Ectodermal cell (in vitro differentiated cells): ENCODE data around the gene PIK3CD.

ENCODE experiments used
- H3K27ac ChIP-seq: 2 replicates; pipeline ENCODE4 v1.7.0; 2013; ENCODE audit warnings: mild to moderate bottlenecking, low read depth, low read length; ENCODE audit not compliant: insufficient read depth, poor library complexity, severe bottlenecking
- H3K27me3 ChIP-seq: 2 replicates; pipeline ENCODE4 v1.7.0; 2013; ENCODE audit warnings: mild to moderate bottlenecking, low read length; ENCODE audit not compliant: insufficient read depth, control insufficient read depth, poor library complexity, severe bottlenecking
- H3K36me3 ChIP-seq: one replicate; pipeline ENCODE4 v1.7.0; 2013; ENCODE audit warnings: low read length; ENCODE audit not compliant: control insufficient read depth, insufficient read depth
- H3K4me1 ChIP-seq: one replicate; pipeline ENCODE4 v1.7.0; 2013; ENCODE audit warnings: low read length; ENCODE audit not compliant: control insufficient read depth, insufficient read depth
- H3K4me3 ChIP-seq: 2 replicates; pipeline ENCODE4 v1.7.0; 2013; ENCODE audit warnings: low read depth, low read length, control low read depth; ENCODE audit not compliant: insufficient read depth
- H3K9me3 ChIP-seq: 2 replicates; pipeline ENCODE4 v1.7.0; 2013; ENCODE audit warnings: mild to moderate bottlenecking, low read length, moderate library complexity; ENCODE audit not compliant: control insufficient read depth
- WGBS, 2 experiments: methylation state at CpG; one replicate each; pipeline ENCODE4 v1.1.7; 2013; ENCODE audit warnings: missing lambda C conversion rate in 2 of 2; 5-methylcytosine and 5-hydroxymethylcytosine counted together

Gene PIK3CD

GRCh38 chr1:9688599-9688998, 37.1 kb downstream of the PIK3CD start:
- Histone ChIP-seq H3K36me3 (no peaks in the 10 kb centered on the region), H3K9me3 (no peaks in the 10 kb centered on the region), H3K27me3 (peaks cover 53% of the 10 kb centered on the region), H3K4me3 (peak overlapping the region; percentile 37), H3K27ac (no peak overlapping the region), H3K4me1 (peaks cover 13% of the 10 kb centered on the region)
- 36 to 44% methylated on average over 13 to 14 of the region's 14 CpGs for WGBS, 2 experiments

- Histone ChIP-seq H3K4me1 (peaks cover 13% of the 10 kb centered on the region), H3K27ac (no peak overlapping the region), H3K27me3 (peaks cover 53% of the 10 kb centered on the region), H3K36me3 (no peaks in the 10 kb centered on the region), H3K4me3 (peak overlapping the region; percentile 37), H3K9me3 (no peaks in the 10 kb centered on the region)
- WGBS, 2 experiments: 0 to 1% methylated on average over 72 of the region's 72 CpGs
Measured at GRCh38 chr1:9689011-9689706, 37.6 kb downstream of the PIK3CD start.

DNA sequence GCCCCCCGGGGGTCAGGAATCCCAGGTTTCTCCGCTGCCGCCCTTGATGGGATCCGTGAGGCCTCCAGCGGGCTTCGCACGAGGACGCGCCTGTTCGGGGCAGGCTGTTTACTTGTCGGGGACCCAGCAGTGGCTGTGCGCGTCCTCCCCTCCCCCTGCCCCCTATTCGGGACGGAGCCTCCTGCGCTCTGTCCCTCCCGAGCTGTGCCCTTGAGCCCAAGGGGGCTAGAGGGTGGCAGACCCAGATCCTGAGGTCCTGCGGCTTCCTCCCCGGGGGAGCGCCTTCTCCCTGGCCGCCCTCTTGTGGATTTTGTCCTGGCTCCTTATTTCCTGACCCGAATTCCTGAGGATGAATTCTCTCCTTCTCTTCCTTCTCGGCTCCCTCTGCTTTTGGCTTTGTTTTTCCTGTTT, 38.4 kb downstream of the PIK3CD start:
- Histone ChIP-seq H3K27me3 (peaks cover 53% of the 10 kb centered on the region), H3K9me3 (no peaks in the 10 kb centered on the region), H3K4me3 (peak overlapping the region; percentile 37), H3K36me3 (no peaks in the 10 kb centered on the region), H3K4me1 (peaks cover 13% of the 10 kb centered on the region), H3K27ac (no peak overlapping the region)
- 1% methylated on average over 23 of the region's 23 CpGs for WGBS, 2 experiments

GRCh38 chr1:9690440-9691107, 39.0 kb downstream of the PIK3CD start:
- peaks cover 53% of the 10 kb centered on the region for H3K27me3 ChIP-seq
- WGBS, 2 experiments: 26 to 27% methylated on average over 14 of the region's 14 CpGs
- H3K36me3 ChIP-seq: no peaks in the 10 kb centered on the region
- peak overlapping the region; percentile 37 for H3K4me3 ChIP-seq
- no peaks in the 10 kb centered on the region for H3K9me3 ChIP-seq
- no peak overlapping the region for H3K27ac ChIP-seq
- peaks cover 13% of the 10 kb centered on the region for H3K4me1 ChIP-seq

- Histone ChIP-seq H3K4me1 (peaks cover 13% of the 10 kb centered on the region), H3K4me3 (no peak overlapping the region), H3K36me3 (no peaks in the 10 kb centered on the region), H3K27me3 (peaks cover 53% of the 10 kb centered on the region), H3K9me3 (no peaks in the 10 kb centered on the region), H3K27ac (no peak overlapping the region)
- WGBS, 2 experiments: 78% methylated on average over 6 of the region's 6 CpGs
Measured at GRCh38 chr1:9691108-9691445, 39.5 kb downstream of the PIK3CD start.

DNA sequence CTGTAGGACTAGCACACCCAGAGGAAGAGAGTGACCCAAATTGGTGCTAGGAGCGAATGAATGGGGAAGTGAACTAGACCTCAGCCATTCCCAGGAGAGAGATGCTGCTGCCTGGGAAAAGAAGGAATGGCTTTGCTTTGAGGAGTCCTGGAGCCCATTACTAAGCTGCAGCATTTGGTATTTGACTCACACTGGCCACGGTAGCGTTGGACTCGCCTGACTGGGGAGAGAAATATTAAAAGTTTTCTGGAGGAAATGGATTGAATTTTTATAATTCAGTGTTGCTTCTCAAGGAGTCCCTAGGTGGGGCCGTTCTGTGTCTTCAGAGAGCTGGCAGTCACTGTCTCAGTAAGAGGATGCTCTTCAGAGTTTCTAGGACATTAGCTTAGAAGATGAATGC, 40.2 kb downstream of the PIK3CD start:
- WGBS, 2 experiments: 85% methylated on average over 5 of the region's 5 CpGs
- Histone ChIP-seq H3K9me3 (no peaks in the 10 kb centered on the region), H3K27me3 (peaks cover 48% of the 10 kb centered on the region), H3K4me3 (no peak overlapping the region), H3K36me3 (no peaks in the 10 kb centered on the region), H3K27ac (no peak overlapping the region), H3K4me1 (peaks cover 13% of the 10 kb centered on the region)

- H3K9me3 ChIP-seq: no peaks in the 10 kb centered on the region
- WGBS, 2 experiments: 91 to 94% methylated on average over 2 of the region's 2 CpGs
Measured at GRCh38 chr1:9696793-9697192, 45.3 kb downstream of the PIK3CD start.

GRCh38 chr1:9699361-9699760, 47.8 kb downstream of the PIK3CD start:
- Histone ChIP-seq H3K4me3 (no peak overlapping the region), H3K36me3 (no peaks in the 10 kb centered on the region), H3K27me3 (no peaks in the 10 kb centered on the region), H3K4me1 (no peaks in the 10 kb centered on the region), H3K9me3 (no peaks in the 10 kb centered on the region), H3K27ac (no peak overlapping the region)
- 90 to 93% methylated on average over 7 of the region's 7 CpGs for WGBS, 2 experiments

More at GRCh38 chr1:9696793-9697192, 45.3 kb downstream of the PIK3CD start:
- H3K27ac ChIP-seq: no peak overlapping the region
- H3K36me3 ChIP-seq: no peaks in the 10 kb centered on the region
- H3K27me3 ChIP-seq: peaks cover under 1% of the 10 kb centered on the region
- H3K4me1 ChIP-seq: no peaks in the 10 kb centered on the region
- no peak overlapping the region for H3K4me3 ChIP-seq

DNA sequence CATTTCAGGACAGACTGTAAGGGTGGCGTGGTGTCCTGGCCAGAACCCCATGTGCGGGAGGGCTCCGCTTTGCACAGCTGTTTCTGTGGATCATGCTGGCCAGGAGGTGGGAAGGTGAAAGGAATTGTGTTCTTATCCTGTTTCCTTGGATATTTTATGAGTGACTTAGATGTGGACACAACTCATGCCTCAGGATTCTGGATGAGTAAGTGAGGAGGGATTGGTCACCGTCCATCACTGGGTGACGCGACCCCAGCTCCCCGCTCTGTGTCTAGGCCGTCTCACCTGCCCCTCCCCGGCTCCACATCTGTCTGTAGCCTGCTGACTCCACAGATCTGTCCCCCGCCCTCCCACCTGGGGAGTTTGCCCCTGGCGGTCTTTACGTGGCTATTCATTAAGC, 48.8 kb downstream of the PIK3CD start:
- Histone ChIP-seq H3K27ac (no peak overlapping the region), H3K36me3 (no peaks in the 10 kb centered on the region), H3K27me3 (no peaks in the 10 kb centered on the region), H3K9me3 (no peaks in the 10 kb centered on the region), H3K4me1 (no peaks in the 10 kb centered on the region), H3K4me3 (no peak overlapping the region)
- 81% methylated on average over 12 of the region's 12 CpGs for WGBS, 2 experiments

- WGBS, 2 experiments: 91 to 94% methylated on average over 4 of the region's 4 CpGs
Measured at GRCh38 chr1:9701665-9702064, 50.1 kb downstream of the PIK3CD start.

More at GRCh38 chr1:9701665-9702064, 50.1 kb downstream of the PIK3CD start:
- Histone ChIP-seq H3K27ac (no peak overlapping the region), H3K4me3 (no peak overlapping the region), H3K27me3 (no peaks in the 10 kb centered on the region), H3K9me3 (no peaks in the 10 kb centered on the region), H3K36me3 (no peaks in the 10 kb centered on the region), H3K4me1 (no peaks in the 10 kb centered on the region)
